ENCODE measurements around the gene PRODH2.
A peak's percentile ranks its signal among the peaks of the same experiment; 100 is the strongest.

Gene PRODH2

DNA sequence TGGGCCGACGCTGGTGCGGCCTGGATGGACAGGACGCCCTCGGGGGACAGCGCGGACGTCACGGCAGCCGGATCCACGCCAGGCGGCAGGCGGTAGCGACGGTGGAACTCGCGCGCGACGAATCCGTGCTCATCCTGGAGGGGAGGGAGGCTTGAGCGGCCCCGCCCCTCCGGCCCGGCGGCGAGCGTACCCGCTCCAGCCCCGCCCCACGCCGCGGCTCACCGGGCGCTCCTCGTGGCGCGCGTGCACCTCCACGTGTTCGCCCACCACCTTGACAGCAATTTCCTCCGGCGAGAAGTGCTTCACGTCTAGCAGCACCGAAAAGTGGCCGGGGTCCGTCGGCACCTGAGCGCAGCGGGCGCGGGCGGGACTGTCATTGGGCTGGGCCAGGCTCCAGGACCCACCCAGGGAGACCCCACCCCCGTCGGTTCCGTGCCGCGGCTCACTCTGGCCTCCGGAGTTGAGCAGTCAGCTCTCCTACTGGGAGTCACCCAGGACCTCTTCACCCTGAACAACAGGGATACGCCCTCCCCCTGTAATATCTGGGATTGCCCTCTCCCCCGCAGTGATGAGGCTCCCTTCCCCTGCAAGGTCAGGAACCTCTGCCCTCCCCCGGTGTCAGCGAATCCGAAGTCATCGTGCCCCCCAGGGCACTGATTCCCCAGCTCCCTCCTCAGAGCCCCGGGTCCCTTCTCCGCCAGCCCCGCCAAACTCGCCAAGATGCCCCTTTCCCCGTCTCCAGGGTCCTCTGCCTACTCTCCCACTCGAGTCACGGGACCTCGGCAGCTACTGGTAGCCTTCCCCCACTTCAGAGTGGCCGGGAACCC is 56.9 kb downstream of the PRODH2 start:
- peak; percentile 71 for DNase-seq

DNA sequence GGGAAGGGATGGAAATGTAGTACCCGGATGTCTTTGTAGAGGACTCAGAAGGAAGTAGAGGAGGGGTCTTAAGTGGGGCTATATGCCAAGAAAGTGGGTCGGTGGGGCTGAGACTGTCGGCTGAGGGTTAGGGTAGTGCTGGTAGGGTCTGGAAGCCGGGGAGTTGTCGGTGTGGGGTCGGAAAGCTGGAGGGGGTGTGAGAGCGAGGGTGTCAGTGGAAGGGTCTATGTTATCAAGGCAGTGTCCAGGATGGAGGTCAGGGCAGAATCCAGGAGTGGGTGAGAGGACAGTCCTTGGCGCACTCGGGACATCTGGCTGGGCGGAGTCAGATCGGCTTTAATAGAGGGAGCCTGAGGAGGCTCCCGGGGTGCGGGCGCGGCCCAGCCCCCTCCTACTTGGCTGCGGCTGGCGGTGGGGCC is 57.5 kb downstream of the PRODH2 start:
- DNase-seq, result no peak

DNA sequence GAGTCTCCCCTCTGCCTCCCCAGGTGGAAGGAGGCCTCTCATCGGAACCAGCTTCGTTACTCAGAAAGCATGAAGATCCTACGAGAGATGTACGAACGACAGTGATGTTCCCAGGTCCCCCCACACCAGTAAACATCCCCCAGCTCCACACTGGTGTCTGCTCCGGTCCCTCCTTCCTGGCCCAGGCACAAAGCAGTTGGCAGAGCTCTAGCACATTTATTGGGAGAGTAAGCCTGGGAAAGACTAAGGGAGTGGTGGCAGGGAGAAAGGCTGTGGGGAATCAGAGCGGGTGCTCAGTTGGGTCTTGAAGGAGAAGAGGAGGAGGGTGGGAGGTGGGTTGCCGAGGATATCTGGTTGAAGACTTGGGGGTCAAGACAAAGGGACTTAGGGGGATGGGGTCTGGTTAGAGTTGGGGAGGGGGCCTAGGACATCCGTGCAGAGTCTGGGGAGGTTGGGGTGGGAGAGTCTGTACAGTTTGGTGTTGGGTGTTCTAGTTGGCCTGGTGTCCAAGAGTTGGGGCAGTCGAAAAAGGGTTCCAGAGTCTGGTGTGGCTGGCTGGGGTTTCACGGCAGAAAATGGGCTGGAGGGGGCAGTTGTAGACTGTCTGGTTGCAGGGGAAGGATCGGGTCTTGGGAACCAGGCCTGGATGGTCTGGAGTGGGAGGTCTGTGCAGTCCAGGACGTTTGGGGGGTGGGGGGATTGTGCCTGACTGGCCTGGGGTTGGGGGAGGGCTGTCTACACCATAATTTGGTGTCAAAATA is 58.1 kb downstream of the PRODH2 start:
- DNase-seq, result no peak

DNA sequence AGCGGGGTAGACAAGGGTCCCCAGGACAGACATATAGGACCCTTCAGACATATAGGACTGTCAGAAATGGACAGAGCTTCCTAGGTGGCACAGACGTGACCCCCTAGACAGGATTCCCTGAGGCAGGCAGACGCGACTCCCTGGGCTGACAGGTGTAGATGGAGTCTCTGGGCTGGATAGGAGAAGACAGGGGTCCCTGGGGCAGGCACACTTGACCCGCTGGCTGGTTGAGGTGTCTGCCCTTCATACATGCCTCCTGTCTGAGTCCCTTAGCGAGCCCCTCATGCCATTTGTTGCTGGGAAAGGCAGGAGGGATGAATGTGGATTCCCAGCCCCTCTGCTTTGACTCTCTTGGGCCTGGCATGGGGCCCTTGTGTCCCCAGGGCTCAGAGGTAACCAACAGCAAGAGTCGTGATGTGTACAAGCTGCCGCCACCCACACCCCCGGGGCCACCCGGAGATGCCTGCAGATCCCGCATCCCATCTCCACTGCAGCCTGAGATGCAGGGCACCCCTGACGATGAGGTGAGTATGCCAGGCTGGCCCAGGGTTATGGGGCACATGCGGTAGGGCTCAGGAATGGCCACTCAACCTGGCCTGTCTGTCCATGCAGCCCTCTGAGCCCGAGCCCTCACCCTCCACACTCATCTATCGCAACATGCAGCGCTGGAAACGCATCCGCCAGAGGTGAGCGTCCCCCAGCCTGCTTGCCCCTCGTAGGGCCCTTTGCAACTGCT is 58.8 kb downstream of the PRODH2 start:
- DNase-seq, result no peak

DNA sequence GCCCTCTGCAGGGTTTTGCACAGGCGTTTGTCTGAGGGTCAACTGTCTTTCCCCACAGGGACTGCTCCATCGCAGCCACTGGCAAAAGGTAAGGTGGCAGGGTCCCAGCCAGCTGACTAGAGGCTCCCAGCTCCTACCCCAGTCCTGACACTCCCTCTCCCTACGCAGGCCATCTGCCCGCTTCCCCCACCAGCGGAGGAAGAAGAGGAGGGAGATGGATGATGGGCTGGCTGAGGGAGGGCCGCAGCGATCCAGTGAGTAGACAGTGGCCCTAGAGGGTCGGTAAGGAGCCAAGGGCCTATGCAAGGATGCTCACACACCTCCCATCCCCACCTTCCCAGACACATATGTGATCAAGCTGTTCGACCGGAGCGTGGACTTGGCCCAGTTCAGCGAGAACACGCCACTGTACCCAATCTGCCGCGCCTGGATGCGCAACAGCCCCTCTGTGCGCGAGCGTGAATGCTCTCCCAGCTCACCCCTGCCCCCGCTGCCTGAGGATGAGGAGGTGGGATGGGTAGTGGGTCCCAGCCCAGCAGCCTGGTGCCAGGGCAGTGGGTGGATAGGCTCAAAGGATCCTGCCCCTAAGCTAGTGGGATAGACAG is 59.8 kb downstream of the PRODH2 start:
- no peak for DNase-seq

DNA sequence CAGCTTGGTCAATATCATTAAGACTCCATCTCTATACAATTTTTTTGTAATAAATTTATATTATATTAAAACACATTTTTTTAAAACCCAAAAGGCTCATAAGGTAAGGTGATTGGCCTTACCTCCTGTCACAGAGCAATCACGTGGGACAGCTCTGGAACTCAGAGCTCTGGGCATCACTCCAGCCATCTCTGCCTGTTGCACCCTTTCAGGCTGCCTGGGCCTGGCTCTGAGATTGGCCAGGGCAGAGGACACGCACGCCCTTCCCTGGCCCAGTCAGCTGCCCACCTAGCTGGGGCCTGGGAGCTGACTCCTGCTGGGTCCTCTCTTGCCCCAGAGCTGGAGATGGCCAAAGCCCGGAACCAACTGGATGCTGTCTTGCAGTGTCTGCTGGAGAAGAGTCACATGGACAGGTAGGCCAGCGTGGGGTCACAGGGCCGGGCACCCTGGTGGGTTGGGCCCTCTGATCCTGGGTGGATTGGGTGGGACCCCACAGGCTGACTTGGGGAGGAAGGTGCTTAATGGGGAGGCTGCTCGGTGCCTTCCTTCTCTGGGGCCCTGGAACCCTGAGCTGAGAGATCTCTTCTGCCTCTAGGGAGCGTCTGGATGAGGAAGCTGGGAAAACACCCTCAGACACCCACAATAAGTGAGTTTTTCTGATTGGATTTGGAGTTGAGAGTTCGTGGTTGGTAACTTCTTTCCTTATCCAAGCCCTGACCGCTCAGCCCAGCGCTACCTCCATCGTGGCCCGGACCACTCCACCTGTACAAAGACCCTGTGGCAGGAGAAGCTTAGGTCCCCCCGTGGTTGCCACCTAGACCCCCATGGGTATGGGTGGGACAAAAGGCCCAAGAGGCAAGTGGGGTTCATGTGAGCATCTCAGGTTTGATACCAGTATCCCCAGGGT is 60.6 kb downstream of the PRODH2 start:
- DNase-seq, result no peak

DNA sequence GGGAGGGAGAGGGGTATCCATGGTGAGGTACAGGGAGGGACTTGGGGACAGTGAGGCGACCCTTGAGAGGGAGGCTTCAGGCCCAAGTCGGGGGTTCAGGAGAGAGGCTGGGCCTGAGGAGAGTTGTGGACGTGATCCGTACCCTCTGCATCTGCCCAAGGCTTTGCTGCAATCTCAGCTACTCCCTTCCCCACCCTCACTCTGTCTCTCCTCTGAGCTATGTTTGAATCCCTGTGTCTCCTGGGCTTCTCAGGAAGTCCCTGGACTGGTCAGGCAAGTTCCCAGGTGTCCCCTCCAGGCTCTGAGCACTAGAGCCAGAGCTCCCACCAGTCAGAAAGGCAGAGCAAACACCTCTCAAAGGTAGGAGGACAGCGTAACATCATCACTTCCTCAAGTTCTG is 62.5 kb downstream of the PRODH2 start:
- DNase-seq, result no peak
